ENCODE results near the gene COG4.
"Not testable (repeated sequence)": the region's sequence is repeated elsewhere in the genome, so short reads cannot be mapped to it uniquely, and the experiment has no call there.

Gene COG4

DNA sequence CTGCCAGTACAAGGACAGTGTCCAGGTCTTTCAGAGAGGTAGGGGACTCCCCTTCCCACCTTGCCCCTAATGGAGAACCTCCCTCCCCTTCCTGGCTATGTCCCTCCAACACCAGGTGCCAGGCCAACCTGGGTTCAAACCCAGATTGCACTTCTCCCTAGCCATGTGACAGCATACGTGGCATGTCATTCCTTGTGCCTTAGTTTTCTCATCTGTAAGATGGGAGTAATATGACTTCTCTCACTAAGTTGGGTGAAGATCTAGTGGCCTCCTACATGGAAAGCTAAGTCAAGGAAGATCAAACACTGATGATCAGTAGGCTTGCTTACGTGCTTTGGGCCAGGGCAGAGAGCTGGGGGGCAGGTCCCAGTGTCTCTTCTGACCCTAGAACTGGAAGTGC lies 60.1 kb downstream of the COG4 start:
- no peak overlapping the region for H3K27ac ChIP-seq (ENCODE audit: low read depth in 2 of 2, low read length in 2 of 2)
- H3K4me3 ChIP-seq (ENCODE audit: low read length in 2 of 2) = no peak overlapping the region
- no peaks in the 10 kb centered on the region for H3K27me3 ChIP-seq (ENCODE audit: control insufficient read depth in 2 of 2, insufficient read depth in 2 of 2, low read length in 2 of 2)
- H3K36me3 ChIP-seq (ENCODE audit: control insufficient read depth in 2 of 2, insufficient read depth in 2 of 2, low read length in 2 of 2) = peaks cover 21 to 32% of the 10 kb centered on the region in 2 donors
- no peaks in the 10 kb centered on the region for H3K4me1 ChIP-seq (ENCODE audit: control insufficient read depth in 2 of 2, insufficient read depth in 2 of 2, low read length in 2 of 2)
- H3K9me3 ChIP-seq (ENCODE audit: control insufficient read depth in 2 of 2, low read length in 2 of 2) = no peaks in the 10 kb centered on the region
- no peak overlapping the region for H3K9ac ChIP-seq (ENCODE audit: low read depth in 1 of 2, low read length in 2 of 2)

DNA sequence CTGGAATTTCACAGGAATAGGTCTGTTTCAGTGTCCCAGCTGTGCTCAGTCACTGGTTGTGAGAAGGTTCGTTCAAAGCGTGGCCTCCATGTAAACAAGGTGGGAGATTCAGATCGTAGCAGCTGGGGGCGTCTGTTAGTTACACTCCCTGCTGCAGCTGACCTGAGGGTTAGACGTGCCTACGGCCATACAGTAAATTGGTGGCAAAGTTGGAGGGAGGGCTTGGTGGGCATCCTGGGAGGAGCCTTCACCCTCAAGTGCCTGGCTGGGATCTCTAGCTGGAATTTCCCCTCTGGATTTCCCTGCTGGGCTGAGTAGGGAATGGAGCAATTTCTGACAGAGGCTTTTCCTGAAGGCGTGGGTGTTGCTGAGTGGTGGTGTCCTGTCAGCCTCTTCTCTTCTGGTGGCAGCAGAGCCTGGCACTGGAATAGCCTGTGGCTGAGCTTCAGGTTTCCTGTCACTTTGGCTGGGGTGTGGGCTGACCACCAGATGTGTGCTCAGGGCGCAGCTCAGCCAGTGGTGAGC lies 62.6 kb downstream of the COG4 start:
- no peak overlapping the region for H3K4me3 ChIP-seq (ENCODE audit: low read length in 2 of 2)
- H3K9me3 ChIP-seq (ENCODE audit: control insufficient read depth in 2 of 2, low read length in 2 of 2) = no peaks in the 10 kb centered on the region
- peaks cover 13 to 19% of the 10 kb centered on the region in 2 donors for H3K36me3 ChIP-seq (ENCODE audit: control insufficient read depth in 2 of 2, insufficient read depth in 2 of 2, low read length in 2 of 2)
- H3K27ac ChIP-seq (ENCODE audit: low read depth in 2 of 2, low read length in 2 of 2) = no peak overlapping the region
- no peak overlapping the region for H3K9ac ChIP-seq (ENCODE audit: low read depth in 1 of 2, low read length in 2 of 2)
- H3K27me3 ChIP-seq (ENCODE audit: control insufficient read depth in 2 of 2, insufficient read depth in 2 of 2, low read length in 2 of 2) = no peaks in the 10 kb centered on the region
- H3K4me1 ChIP-seq (ENCODE audit: control insufficient read depth in 2 of 2, insufficient read depth in 2 of 2, low read length in 2 of 2) = peaks cover 0 to 4% of the 10 kb centered on the region in 2 donors

DNA sequence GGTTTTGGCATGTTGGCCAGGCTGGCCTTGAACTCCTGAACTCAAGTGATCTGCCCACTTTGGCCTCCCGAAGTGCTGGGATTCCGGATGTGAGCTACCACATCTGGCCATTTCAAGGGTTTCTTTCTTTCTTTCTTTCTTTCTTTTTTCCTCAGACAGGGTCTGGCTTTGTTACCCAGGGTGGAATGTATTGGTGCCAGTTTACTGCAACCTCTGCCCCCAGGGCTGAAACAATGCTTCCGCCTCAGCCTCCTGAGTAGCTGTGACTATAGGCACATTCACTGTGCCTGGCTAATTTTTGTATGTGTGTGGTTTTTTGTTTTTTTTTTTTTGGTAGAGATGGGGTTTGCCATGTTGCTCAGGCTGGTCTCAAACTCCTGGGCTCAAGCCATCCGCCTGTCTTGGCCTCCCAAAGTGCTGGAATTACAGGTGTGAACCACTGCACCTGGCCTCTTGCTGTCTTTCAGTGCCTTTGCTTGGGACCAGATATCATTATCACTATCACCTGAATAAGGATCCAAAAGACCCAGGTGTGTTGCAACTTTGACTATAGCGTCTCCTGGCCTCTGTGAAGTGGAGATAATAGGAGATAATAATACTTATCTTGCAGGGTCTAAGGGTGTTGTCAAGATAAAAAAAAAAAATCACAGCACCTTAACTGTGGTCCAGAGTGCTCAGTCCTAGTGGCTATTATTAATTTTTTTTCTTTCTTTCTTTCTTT lies 65.7 kb downstream of the COG4 start:
- Histone ChIP-seq H3K27me3 (ENCODE audit: control insufficient read depth in 2 of 2, insufficient read depth in 2 of 2, low read length in 2 of 2) (no peaks in the 10 kb centered on the region), H3K9ac (ENCODE audit: low read depth in 1 of 2, low read length in 2 of 2) (no peak overlapping the region), H3K36me3 (ENCODE audit: control insufficient read depth in 2 of 2, insufficient read depth in 2 of 2, low read length in 2 of 2) (no peaks in the 10 kb centered on the region), H3K27ac (ENCODE audit: low read depth in 2 of 2, low read length in 2 of 2) (no peak overlapping the region), H3K4me3 (ENCODE audit: low read length in 2 of 2) (no peak overlapping the region), H3K9me3 (ENCODE audit: control insufficient read depth in 2 of 2, low read length in 2 of 2) (no peaks in the 10 kb centered on the region), H3K4me1 (ENCODE audit: control insufficient read depth in 2 of 2, insufficient read depth in 2 of 2, low read length in 2 of 2) (peaks cover 0 to 8% of the 10 kb centered on the region in 2 donors)

DNA sequence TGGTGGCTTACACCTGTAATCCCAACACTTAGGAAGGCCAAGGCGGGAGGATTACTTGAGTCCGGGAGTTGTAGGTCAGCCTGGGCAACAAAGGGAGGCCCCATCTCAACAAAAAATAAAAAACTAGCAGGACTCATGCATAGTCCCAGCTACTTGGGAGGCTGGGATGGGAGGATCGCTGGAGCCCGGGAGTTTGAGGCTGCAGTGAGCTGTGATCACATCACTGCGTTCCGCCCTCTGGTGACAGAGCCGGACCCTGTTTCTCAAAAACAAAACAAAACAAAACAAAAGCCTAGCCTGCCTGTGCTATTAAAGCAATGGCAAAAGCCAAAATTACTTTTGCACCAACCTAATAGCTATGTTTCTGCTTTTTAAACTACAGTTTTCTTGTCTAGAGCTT lies 67.4 kb downstream of the COG4 start:
- no peak overlapping the region for H3K27ac ChIP-seq (ENCODE audit: low read depth in 2 of 2, low read length in 2 of 2)
- H3K4me1 ChIP-seq (ENCODE audit: control insufficient read depth in 2 of 2, insufficient read depth in 2 of 2, low read length in 2 of 2) = peaks cover 0 to 8% of the 10 kb centered on the region in 2 donors
- H3K4me3 ChIP-seq (ENCODE audit: low read length in 2 of 2) = no peak overlapping the region
- no peaks in the 10 kb centered on the region for H3K27me3 ChIP-seq (ENCODE audit: control insufficient read depth in 2 of 2, insufficient read depth in 2 of 2, low read length in 2 of 2)
- no peaks in the 10 kb centered on the region for H3K9me3 ChIP-seq (ENCODE audit: control insufficient read depth in 2 of 2, low read length in 2 of 2)
- H3K9ac ChIP-seq (ENCODE audit: low read depth in 1 of 2, low read length in 2 of 2) = no peak overlapping the region
- H3K36me3 ChIP-seq (ENCODE audit: control insufficient read depth in 2 of 2, insufficient read depth in 2 of 2, low read length in 2 of 2) = no peaks in the 10 kb centered on the region

DNA sequence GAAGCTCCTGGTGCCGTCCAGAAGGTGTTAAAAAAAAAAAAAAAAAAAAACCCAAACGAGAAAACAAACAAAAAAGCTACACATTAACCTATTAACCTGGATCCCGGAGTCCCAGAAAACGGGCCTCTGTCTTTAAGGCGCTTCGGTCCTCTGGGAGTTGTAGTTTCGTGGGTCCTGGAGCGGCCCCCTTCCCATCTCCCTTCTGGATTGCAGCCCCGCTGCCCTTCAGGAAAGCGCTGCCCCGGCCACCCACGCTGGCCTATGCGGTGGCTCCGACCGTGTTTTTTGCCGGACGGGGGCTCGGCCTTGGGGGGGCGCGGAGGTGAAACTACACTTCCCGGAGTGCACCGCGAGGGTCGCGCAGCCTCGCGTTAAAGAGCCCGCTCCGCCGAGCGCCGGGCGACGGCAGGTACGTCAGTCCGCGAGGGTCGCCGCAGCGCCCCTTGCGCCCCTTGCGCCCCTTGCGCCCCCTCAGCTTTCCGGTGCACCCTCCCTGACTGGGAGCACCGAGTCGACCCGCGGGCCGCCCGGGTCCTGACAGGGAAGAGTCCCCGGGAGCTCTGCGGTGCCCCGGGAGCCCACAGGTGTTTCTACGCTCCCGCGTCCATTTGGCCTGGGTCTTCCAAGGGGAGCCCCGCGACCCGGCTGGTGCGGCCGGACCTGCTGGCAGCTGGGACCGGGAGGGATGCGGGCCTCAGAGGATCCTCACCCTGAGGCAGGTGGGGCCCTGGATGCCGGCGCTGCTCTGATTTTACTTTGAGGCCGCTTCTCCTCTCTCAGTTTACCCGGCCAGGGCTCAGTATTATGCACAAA lies 68.9 kb downstream of the COG4 start, which contains the start of gene FCSK:
TSS of gene FCSK (plus strand) at position 374 of the 813 bp plus-strand sequence. CDS start 8,596 bp downstream, outside the sequence.
- Histone ChIP-seq H3K9me3 (ENCODE audit: control insufficient read depth in 2 of 2, low read length in 2 of 2) (no peaks in the 10 kb centered on the region), H3K36me3 (ENCODE audit: control insufficient read depth in 2 of 2, insufficient read depth in 2 of 2, low read length in 2 of 2) (no peaks in the 10 kb centered on the region), H3K4me1 (ENCODE audit: control insufficient read depth in 2 of 2, insufficient read depth in 2 of 2, low read length in 2 of 2) (peaks cover 0 to 8% of the 10 kb centered on the region in 2 donors), H3K4me3 (ENCODE audit: low read length in 2 of 2) (peak within 1 kb of the TSS; percentile 86 to 88), H3K9ac (ENCODE audit: low read depth in 1 of 2, low read length in 2 of 2) (peak within 1 kb of the TSS; percentile 80 to 84), H3K27ac (ENCODE audit: low read depth in 2 of 2, low read length in 2 of 2) (peak within 1 kb of the TSS; percentile 93 to 96), H3K27me3 (ENCODE audit: control insufficient read depth in 2 of 2, insufficient read depth in 2 of 2, low read length in 2 of 2) (no peaks in the 10 kb centered on the region)

DNA sequence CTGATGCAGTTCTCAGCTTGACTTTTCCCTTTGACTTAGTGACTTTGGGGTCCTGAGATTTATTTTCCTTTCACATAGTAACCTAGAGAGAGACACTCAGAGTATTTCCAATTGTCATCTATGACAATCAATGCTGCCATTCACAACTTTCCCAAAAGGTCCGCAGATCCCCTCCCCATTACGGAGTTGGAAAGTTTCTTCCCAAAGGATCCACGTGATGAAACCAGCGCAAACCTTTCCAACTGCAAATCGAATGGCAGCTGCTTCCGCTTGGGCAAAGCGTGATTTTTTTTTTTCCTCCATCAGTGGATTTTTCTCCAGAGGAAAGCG lies 69.5 kb downstream of the COG4 start:
- Histone ChIP-seq H3K4me1 (ENCODE audit: control insufficient read depth in 2 of 2, insufficient read depth in 2 of 2, low read length in 2 of 2) (peaks cover 0 to 8% of the 10 kb centered on the region in 2 donors), H3K27me3 (ENCODE audit: control insufficient read depth in 2 of 2, insufficient read depth in 2 of 2, low read length in 2 of 2) (no peaks in the 10 kb centered on the region), H3K9ac (ENCODE audit: low read depth in 1 of 2, low read length in 2 of 2) (peak overlapping the region; percentile 80 to 84), H3K36me3 (ENCODE audit: control insufficient read depth in 2 of 2, insufficient read depth in 2 of 2, low read length in 2 of 2) (no peaks in the 10 kb centered on the region), H3K9me3 (ENCODE audit: control insufficient read depth in 2 of 2, low read length in 2 of 2) (no peaks in the 10 kb centered on the region), H3K27ac (ENCODE audit: low read depth in 2 of 2, low read length in 2 of 2) (peak overlapping the region; percentile 93 to 96), H3K4me3 (ENCODE audit: low read length in 2 of 2) (peak overlapping the region; percentile 86 to 88)

DNA sequence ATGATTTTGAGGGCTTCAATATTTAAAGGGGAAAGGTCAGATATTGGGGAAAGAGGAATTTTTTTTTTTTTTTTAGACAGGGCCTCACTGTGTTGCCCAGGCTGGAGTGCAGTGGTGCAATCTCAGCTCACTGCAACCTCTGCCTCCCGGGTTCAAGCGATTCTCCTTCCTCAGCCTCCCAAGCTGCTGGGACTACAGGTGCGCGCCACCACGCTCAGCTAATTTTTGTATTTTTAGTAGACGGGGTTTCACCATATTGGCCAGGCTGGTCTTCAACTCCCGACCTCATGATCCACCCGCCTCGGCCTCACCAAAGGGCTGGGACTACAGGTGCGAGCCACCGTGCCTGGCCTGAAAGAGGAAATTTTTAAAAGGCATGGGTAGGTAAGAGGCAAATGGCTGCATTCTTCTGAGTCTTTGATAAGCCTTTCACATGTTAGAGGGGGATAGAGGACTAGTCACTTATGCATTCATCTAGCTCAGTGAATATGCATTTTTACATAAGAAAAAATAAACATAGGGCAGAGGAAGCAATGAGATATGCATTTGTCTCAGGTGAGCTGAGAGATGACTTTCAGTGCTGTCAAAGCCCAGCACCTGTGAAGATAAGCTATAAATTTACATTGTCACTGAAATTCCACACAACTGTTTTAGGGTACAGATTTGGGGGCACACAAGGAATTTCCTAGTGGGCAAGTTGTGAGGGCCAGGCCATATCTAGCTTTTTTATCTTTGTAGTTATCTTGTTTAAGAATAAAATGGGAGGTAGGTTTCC lies 70.0 kb downstream of the COG4 start:
- no peaks in the 10 kb centered on the region for H3K9me3 ChIP-seq (ENCODE audit: control insufficient read depth in 2 of 2, low read length in 2 of 2)
- H3K27ac ChIP-seq (ENCODE audit: low read depth in 2 of 2, low read length in 2 of 2) = no peak overlapping the region
- peak overlapping the region; percentile 86 to 88 for H3K4me3 ChIP-seq (ENCODE audit: low read length in 2 of 2)
- no peaks in the 10 kb centered on the region for H3K36me3 ChIP-seq (ENCODE audit: control insufficient read depth in 2 of 2, insufficient read depth in 2 of 2, low read length in 2 of 2)
- no peaks in the 10 kb centered on the region for H3K27me3 ChIP-seq (ENCODE audit: control insufficient read depth in 2 of 2, insufficient read depth in 2 of 2, low read length in 2 of 2)
- H3K4me1 ChIP-seq (ENCODE audit: control insufficient read depth in 2 of 2, insufficient read depth in 2 of 2, low read length in 2 of 2) = peaks cover 0 to 8% of the 10 kb centered on the region in 2 donors
- H3K9ac ChIP-seq (ENCODE audit: low read depth in 1 of 2, low read length in 2 of 2) = peak overlapping the region; percentile 80 to 84

DNA sequence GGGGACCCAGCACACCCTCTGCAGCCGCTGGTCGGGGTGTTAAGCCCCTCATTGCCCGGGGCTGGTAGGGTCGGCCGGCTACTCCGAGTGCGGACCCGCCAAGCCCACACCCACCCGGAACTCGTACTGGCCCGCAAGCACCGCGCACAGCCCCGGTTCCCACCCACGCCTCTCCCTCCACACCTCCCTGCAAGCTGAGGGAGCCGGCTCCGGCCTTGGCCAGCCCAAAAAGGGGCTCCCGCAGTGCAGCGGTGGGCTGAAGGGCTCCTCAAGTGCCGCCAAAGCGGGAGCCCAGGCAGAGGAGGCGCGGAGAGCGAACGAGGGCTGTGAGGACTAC lies 72.4 kb downstream of the COG4 start:
- H3K27ac ChIP-seq (ENCODE audit: low read depth in 2 of 2, low read length in 2 of 2); H3K36me3 ChIP-seq (ENCODE audit: control insufficient read depth in 2 of 2, insufficient read depth in 2 of 2, low read length in 2 of 2); H3K4me3 ChIP-seq (ENCODE audit: low read length in 2 of 2); H3K9me3 ChIP-seq (ENCODE audit: control insufficient read depth in 2 of 2, low read length in 2 of 2); H3K4me1 ChIP-seq (ENCODE audit: control insufficient read depth in 2 of 2, insufficient read depth in 2 of 2, low read length in 2 of 2); H3K9ac ChIP-seq (ENCODE audit: low read depth in 1 of 2, low read length in 2 of 2); H3K27me3 ChIP-seq (ENCODE audit: control insufficient read depth in 2 of 2, insufficient read depth in 2 of 2, low read length in 2 of 2): not testable (repeated sequence)

DNA sequence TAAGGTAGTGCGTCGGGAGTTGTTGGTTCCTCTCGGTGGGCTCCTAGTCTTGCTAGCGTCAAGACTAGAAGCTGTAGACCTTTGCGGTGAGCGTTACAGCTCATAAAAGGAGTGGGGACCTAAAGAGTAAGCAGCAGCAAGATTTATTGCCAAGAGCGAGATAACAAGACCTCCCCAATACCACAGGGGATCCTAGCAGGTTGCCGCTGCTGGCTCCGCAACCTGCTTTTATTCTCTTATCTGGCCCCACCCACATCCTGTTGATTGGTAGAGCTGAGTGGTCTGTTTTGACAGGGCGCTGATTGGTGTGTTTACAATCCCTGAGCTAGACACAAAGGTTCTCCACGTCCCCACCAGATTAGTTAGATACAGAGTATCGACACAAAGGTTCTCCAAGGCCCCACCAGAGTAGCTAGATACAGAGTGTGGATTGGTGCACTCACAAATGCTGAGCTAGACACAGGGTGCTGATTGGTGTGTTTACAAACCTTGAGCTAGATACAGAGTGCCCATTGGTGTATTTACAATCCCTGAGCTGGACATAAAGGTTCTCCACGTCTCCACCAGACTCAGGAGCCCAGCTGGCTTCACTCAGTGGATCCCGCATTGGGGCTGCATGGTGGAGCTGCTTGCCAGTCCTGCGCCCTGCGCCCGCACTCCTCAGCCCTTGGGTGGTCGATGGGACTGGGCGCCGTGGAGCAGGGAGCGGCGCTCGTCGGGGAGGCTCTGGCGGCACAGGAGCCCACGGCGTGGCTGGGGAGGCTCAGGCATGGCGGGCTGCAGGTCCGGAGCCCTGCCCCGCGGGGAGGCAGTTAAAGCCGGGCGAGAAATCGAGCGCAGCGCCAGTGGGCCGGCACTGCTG lies 73.0 kb downstream of the COG4 start:
- not testable (repeated sequence) for H3K27ac ChIP-seq (ENCODE audit: low read depth in 2 of 2, low read length in 2 of 2); H3K4me1 ChIP-seq (ENCODE audit: control insufficient read depth in 2 of 2, insufficient read depth in 2 of 2, low read length in 2 of 2); H3K36me3 ChIP-seq (ENCODE audit: control insufficient read depth in 2 of 2, insufficient read depth in 2 of 2, low read length in 2 of 2); H3K9ac ChIP-seq (ENCODE audit: low read depth in 1 of 2, low read length in 2 of 2); H3K4me3 ChIP-seq (ENCODE audit: low read length in 2 of 2); H3K27me3 ChIP-seq (ENCODE audit: control insufficient read depth in 2 of 2, insufficient read depth in 2 of 2, low read length in 2 of 2); H3K9me3 ChIP-seq (ENCODE audit: control insufficient read depth in 2 of 2, low read length in 2 of 2)

Data from mucosa of rectum (tissue), 2 donors.